Stomach (tissue), 9 donors: ENCODE measurements around the gene FGA. TPM values are rescaled to one million over a fixed set of nuclear protein-coding genes. Genes with fewer than 3 reads are reported as not detected.

Experiments used
- DNase-seq, 2 donors: peaks; one replicate each; pipeline versions ENCODE4 v3.0.0 to v3.0.0-alpha.2; 2013 to 2019
- H3K27ac ChIP-seq, 5 donors: fragments of 200-600 bp in 4 of 5; sonication (generic) in 4 of 5; one replicate each; pipeline ENCODE4 v1.5.1; 2013 to 2019; ENCODE audit warnings: mild to moderate bottlenecking in 1 of 5, moderate library complexity in 1 of 5
- H3K27me3 ChIP-seq, 3 donors: fragments of 200-600 bp; sonication (generic); one replicate each; pipeline ENCODE4 v1.5.1; 2017 to 2019; ENCODE audit warnings: mixed run types in 1 of 3
- H3K36me3 ChIP-seq, 4 donors: fragments of 200-600 bp; sonication (generic); 1 replicate in 3 of 4; 2 replicates in 1 of 4; pipeline ENCODE4 v1.5.1; 2016 to 2019
- H3K4me1 ChIP-seq, 4 donors: fragments of 200-600 bp; sonication (generic); one replicate each; pipeline ENCODE4 v1.5.1; 2016 to 2019
- H3K4me3 ChIP-seq, 4 donors: fragments of 200-600 bp; sonication (generic) in 3 of 4; one replicate each; pipeline ENCODE4 v1.5.1; 2016 to 2019; ENCODE audit warnings: mild to moderate bottlenecking in 1 of 4
- H3K9me3 ChIP-seq, 4 donors: fragments of 200-600 bp; sonication (generic); one replicate each; pipeline ENCODE4 v1.5.1; 2016 to 2019
- EP300 ChIP-seq: sonication (generic); formaldehyde crosslinking; IDR thresholded peaks from one replicate; pipeline ENCODE4 v1.6.1; 2017; ENCODE audit warnings: antibody characterized with exemption
- POLR2A ChIP-seq, 4 donors: fragments of 450-650 bp; IDR thresholded peaks; one replicate each; pipeline ENCODE4 v1.6.1; 2016; ENCODE audit warnings: antibody characterized with exemption in 4 of 4, control low read depth in 2 of 4, mild to moderate bottlenecking in 1 of 4, moderate library complexity in 1 of 4
- POLR2AphosphoS5 ChIP-seq, 3 donors: sonication (generic); formaldehyde crosslinking; IDR thresholded peaks; one replicate each; pipeline ENCODE4 v1.6.1; 2016; ENCODE audit warnings: antibody characterized with exemption in 3 of 3
- WGBS, 5 donors: extraction: QIAGEN DNeasy Blood & Tissue Kit in 3 of 5; methylation state at CpG; one replicate each; pipeline versions ENCODE4 v1.1.5 to v1.1.7; 2013 to 2018; 5-methylcytosine and 5-hydroxymethylcytosine counted together
- intact Hi-C: fragments of 100-400 bp; cut with DNase I; formaldehyde crosslinking; loops from one replicate; pipeline ENCODE4 v1.15.1; 2023; ENCODE audit warnings: low total_unique reads
- polyA plus RNA-seq, 3 donors: library from polyadenylated mRNA; stranded (reverse); fragments of 200-250 nt; gene quantifications; one replicate each; pipeline ENCODE4 v1.2.3, GENCODE V29; 2013
- total RNA-seq, 5 donors: library from RNA; depleted of rRNA; stranded (reverse); fragments of >200 nt; gene quantifications; one replicate each; pipeline versions ENCODE4 v1.1.0 to v1.2.3, GENCODE V29; 2014 to 2016
- TF ChIP-seq, protein P1 (sequence below), 7 experiments: fragments of 450-650 bp in 4 of 7; fragments of 200-600 bp in 3 of 7; sonication (generic) in 3 of 7; IDR thresholded peaks; one replicate each; pipeline ENCODE4 v1.5.1; 2016 to 2019; ENCODE audit warnings: antibody characterized with exemption in 7 of 7, control low read depth in 2 of 7, mild to moderate bottlenecking in 1 of 7
- donor health status: healthy with polysubstance abuse.
- donor health status: Bipolar disorder and iron deficiency.
- donor health status: healthy.

Gene FGA
- total and polyA plus RNA-seq, 8 donors, result 3.1 to 43.7 (median 8.0) TPM; not detected in 2

GRCh38 chr4:154559494-154560418 lies 30.8 kb downstream of the FGA start:
- no peaks in the 10 kb centered on the region for H3K9me3 ChIP-seq
- 49 to 58% (median 52%) methylated on average over 9 of the region's 9 CpGs for WGBS, 5 donors
- TF ChIP-seq POLR2AphosphoS5 (IDR thresholded peaks at IDR 0.05), result no peak
- TF ChIP-seq, protein P1, sequence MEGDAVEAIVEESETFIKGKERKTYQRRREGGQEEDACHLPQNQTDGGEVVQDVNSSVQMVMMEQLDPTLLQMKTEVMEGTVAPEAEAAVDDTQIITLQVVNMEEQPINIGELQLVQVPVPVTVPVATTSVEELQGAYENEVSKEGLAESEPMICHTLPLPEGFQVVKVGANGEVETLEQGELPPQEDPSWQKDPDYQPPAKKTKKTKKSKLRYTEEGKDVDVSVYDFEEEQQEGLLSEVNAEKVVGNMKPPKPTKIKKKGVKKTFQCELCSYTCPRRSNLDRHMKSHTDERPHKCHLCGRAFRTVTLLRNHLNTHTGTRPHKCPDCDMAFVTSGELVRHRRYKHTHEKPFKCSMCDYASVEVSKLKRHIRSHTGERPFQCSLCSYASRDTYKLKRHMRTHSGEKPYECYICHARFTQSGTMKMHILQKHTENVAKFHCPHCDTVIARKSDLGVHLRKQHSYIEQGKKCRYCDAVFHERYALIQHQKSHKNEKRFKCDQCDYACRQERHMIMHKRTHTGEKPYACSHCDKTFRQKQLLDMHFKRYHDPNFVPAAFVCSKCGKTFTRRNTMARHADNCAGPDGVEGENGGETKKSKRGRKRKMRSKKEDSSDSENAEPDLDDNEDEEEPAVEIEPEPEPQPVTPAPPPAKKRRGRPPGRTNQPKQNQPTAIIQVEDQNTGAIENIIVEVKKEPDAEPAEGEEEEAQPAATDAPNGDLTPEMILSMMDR (IDR thresholded peaks at IDR 0.05), result peak in 4 of 7 experiments; percentile 9 to 49 (median 36)
- H3K4me1 ChIP-seq, result no peaks in the 10 kb centered on the region
- no peak overlapping the region for H3K4me3 ChIP-seq
- intact Hi-C loops, result loop anchor here (5.0 kb wide), 1 partner anchor 63 kb away; no protein-coding TSS in a partner anchor
- no peaks in the 10 kb centered on the region for H3K36me3 ChIP-seq
- H3K27ac ChIP-seq, result no peak overlapping the region
- H3K27me3 ChIP-seq, result no peaks in the 10 kb centered on the region
- DNase-seq, result peak in 1 of 2 donors; percentile 75

- no peak overlapping the region for H3K27ac ChIP-seq
- no peak for DNase-seq
- TF ChIP-seq POLR2AphosphoS5 (IDR thresholded peaks at IDR 0.05) (no peak), EP300 (no peak), POLR2A (IDR thresholded peaks at IDR 0.05) (no peak)
- TF ChIP-seq, protein P1 (IDR thresholded peaks at IDR 0.05), result no peak
- no peaks in the 10 kb centered on the region for H3K36me3 ChIP-seq
- no peaks in the 10 kb centered on the region for H3K9me3 ChIP-seq
- 74 to 93% (median 90%) methylated on average over 1 of the region's 1 CpG for WGBS, 5 donors
- no peaks in the 10 kb centered on the region for H3K4me1 ChIP-seq
- H3K27me3 ChIP-seq, result no peaks in the 10 kb centered on the region
- no peak overlapping the region for H3K4me3 ChIP-seq
- intact Hi-C loops, result loop anchor here (5.0 kb wide), 1 partner anchor 63 kb away; no protein-coding TSS in a partner anchor
Observed at GRCh38 chr4:154559141-154559493, 31.4 kb downstream of the FGA start.

GRCh38 chr4:154551872-154552686 lies 38.5 kb downstream of the FGA start:
- DNase-seq, result peak; percentile 78 to 93
- Histone ChIP-seq H3K27ac (no peak overlapping the region), H3K27me3 (no peaks in the 10 kb centered on the region), H3K36me3 (peaks cover 0 to 9% (median 6%) of the 10 kb centered on the region in 4 donors), H3K4me1 (peaks cover 7 to 27% (median 17%) of the 10 kb centered on the region in 4 donors), H3K9me3 (no peaks in the 10 kb centered on the region), H3K4me3 (no peak overlapping the region)
- WGBS, 5 donors, result 13 to 27% (median 18%) methylated on average over 6 of the region's 6 CpGs
- intact Hi-C loops, result no loop called here
- TF ChIP-seq, protein P1 (IDR thresholded peaks at IDR 0.05), result peak in 4 of 7 experiments; percentile 55 to 81 (median 66)
- no peak for TF ChIP-seq EP300
- TF ChIP-seq POLR2AphosphoS5 (IDR thresholded peaks at IDR 0.05), result peak in 1 of 3 donors; percentile 15
